Fibroblast of skin of right biceps (primary cell): ENCODE results near the gene CDH3.
"Not testable (repeated sequence)": the region's sequence is repeated elsewhere in the genome, so short reads cannot be mapped to it uniquely, and the experiment has no call there.

ENCODE experiments used
- DNase-seq: peaks from one replicate; pipeline ENCODE4 v3.0.0-alpha.2; 2013

The CDH3 gene

GRCh38 chr16:68707340-68708152 lies 62.4 kb downstream of the CDH3 start:
- DNase-seq: peak; percentile 36

- DNase-seq: no peak
These were observed 65.1 kb downstream of the CDH3 start for GRCh38 chr16:68710211-68710610.

- DNase-seq: no peak
These were observed 66.5 kb downstream of the CDH3 start for GRCh38 chr16:68711421-68712139.

GRCh38 chr16:68713361-68713760 lies 68.3 kb downstream of the CDH3 start:
- DNase-seq: no peak

GRCh38 chr16:68715471-68715870 lies 70.4 kb downstream of the CDH3 start:
- DNase-seq: no peak

- DNase-seq: not testable (repeated sequence)
These were observed 71.4 kb downstream of the CDH3 start for GRCh38 chr16:68716516-68716915.

- no peak for DNase-seq
These were observed 72.6 kb downstream of the CDH3 start for GRCh38 chr16:68717684-68718083.

- no peak for DNase-seq
These were observed 73.5 kb downstream of the CDH3 start for GRCh38 chr16:68718590-68718989.

GRCh38 chr16:68719993-68720489 lies 74.9 kb downstream of the CDH3 start:
- no peak for DNase-seq

- no peak for DNase-seq
These were observed 77.3 kb downstream of the CDH3 start for GRCh38 chr16:68722119-68723024.

GRCh38 chr16:68724797-68725196 lies 79.7 kb downstream of the CDH3 start:
- DNase-seq: no peak

- DNase-seq: no peak
These were observed 83.4 kb downstream of the CDH3 start for GRCh38 chr16:68728523-68728922.

GRCh38 chr16:68731637-68732036 lies 86.5 kb downstream of the CDH3 start:
- DNase-seq: no peak

- peak; percentile 9 for DNase-seq
These were observed 87.1 kb downstream of the CDH3 start for GRCh38 chr16:68732042-68732680.

GRCh38 chr16:68732741-68733399 lies 87.8 kb downstream of the CDH3 start:
- no peak for DNase-seq

GRCh38 chr16:68733570-68733969 lies 88.5 kb downstream of the CDH3 start:
- no peak for DNase-seq

GRCh38 chr16:68734782-68735181 lies 89.7 kb downstream of the CDH3 start:
- DNase-seq: no peak

GRCh38 chr16:68736561-68736960 lies 91.5 kb downstream of the CDH3 start:
- DNase-seq: no peak

- DNase-seq: no peak
These were observed 92.1 kb downstream of the CDH3 start, which contains the start of gene CDH1 for GRCh38 chr16:68737046-68737729. CDH1 (plus strand) TSS chr16:68737292; CDS start chr16:68737416, 124 bp downstream.

GRCh38 chr16:68737730-68738629 lies 92.9 kb downstream of the CDH3 start:
- no peak for DNase-seq
